DOHH2 (cell line): ENCODE results near the gene SLC12A2.

Source experiments
- EZH2phosphoT487 ChIP-seq: fragments of 200-600 bp; sonication (generic); IDR thresholded peaks from 2 replicates; pipeline ENCODE4 v1.6.1; 2017; ENCODE audit warnings: borderline replicate concordance, mild to moderate bottlenecking, antibody characterized with exemption, low read length, moderate library complexity, mixed read lengths
- TF ChIP-seq, protein P1 (sequence below): fragments of 200-600 bp; sonication (generic); IDR thresholded peaks from one replicate; pipeline ENCODE4 v1.5.1; 2014; ENCODE audit warnings: antibody characterized with exemption, mild to moderate bottlenecking, low read depth, low read length; ENCODE audit not compliant: poor library complexity, severe bottlenecking

DNA sequence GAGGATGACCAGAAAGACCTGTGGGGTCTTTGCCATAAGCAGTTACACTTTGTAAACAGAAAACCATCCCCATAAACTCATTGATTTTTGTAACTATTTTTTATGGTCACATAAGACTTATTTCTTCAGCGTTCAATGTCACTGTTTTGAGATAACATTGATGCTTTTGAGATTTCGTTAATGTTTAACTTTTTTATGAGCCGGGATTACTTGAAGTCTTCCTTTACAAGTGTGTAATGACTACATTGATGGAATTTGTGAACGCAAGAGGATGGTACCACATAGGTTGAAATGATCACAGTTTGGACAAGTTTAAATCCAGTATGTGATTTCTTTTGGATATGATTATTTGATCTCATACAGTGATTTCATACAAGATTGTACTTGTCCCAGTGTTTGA is 1.8 kb downstream of the SLC12A2 start:
- TF ChIP-seq, protein P1, sequence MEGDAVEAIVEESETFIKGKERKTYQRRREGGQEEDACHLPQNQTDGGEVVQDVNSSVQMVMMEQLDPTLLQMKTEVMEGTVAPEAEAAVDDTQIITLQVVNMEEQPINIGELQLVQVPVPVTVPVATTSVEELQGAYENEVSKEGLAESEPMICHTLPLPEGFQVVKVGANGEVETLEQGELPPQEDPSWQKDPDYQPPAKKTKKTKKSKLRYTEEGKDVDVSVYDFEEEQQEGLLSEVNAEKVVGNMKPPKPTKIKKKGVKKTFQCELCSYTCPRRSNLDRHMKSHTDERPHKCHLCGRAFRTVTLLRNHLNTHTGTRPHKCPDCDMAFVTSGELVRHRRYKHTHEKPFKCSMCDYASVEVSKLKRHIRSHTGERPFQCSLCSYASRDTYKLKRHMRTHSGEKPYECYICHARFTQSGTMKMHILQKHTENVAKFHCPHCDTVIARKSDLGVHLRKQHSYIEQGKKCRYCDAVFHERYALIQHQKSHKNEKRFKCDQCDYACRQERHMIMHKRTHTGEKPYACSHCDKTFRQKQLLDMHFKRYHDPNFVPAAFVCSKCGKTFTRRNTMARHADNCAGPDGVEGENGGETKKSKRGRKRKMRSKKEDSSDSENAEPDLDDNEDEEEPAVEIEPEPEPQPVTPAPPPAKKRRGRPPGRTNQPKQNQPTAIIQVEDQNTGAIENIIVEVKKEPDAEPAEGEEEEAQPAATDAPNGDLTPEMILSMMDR = no peak
- no peak for TF ChIP-seq EZH2phosphoT487
